Measurements from ENCODE around the gene RBM44. TPM values are rescaled to one million over a fixed set of nuclear protein-coding genes. Genes with fewer than 3 reads are reported as not detected.

RBM44 gene
- total RNA-seq, 1 experiment from 2014 or later, result 0.51 TPM

DNA sequence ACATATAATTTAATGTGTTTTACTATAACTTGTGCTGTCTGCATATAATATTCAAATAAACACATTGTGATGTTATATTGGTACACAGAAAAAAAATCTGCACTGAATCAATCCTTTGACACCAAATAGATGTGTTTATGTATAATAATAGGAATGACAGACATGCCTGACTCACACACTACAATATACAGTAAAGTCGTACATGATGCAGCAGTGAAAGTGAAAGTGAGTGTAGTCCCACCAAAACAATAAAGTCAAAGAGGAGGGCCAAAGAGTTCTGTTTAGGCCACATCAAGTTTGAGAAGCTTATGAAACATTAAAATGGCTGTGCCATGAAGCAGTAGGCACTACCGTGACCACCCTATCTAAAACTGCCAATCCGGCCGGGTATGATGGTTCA lies 8.2 kb upstream of the RBM44 start:
- Histone ChIP-seq H3F3A (ENCODE audit: low read length, unreplicated experiment) (no peaks in the 10 kb centered on the region), H3K9me2 (replicated peaks; ENCODE audit: low read length) (no peaks in the 10 kb centered on the region), H3K9ac (ENCODE audit: low read length) (no peak overlapping the region), H3K27ac (ENCODE audit: low read length) (no peak overlapping the region), H3K36me3 (ENCODE audit: low read depth, low read length) (peaks cover 6% of the 10 kb centered on the region), H3K9me3 (ENCODE audit: low read length) (no peaks in the 10 kb centered on the region), H3K4me3 (ENCODE audit: low read length) (no peak overlapping the region), H3K79me2 (ENCODE audit: low read length) (no peaks in the 10 kb centered on the region), H3K27me3 (ENCODE audit: low read length) (no peaks in the 10 kb centered on the region), H3K4me1 (ENCODE audit: insufficient read depth, low read length) (no peaks in the 10 kb centered on the region), H2AFZ (ENCODE audit: low read length) (no peak overlapping the region), H4K20me1 (ENCODE audit: low read length) (no peaks in the 10 kb centered on the region), H3K4me2 (ENCODE audit: low read length) (no peak overlapping the region)
- intact Hi-C loops (cut with micrococcal nuclease), result no loop called here
- DNase-seq (peak; percentile 17), ATAC-seq (no peak; the same call in 1 of the 2 replicates)
- BruUV-seq (replicated peaks), result no TSS peak
- ChIA-PET CTCF (no interaction called here), POLR2A (ENCODE audit: unreplicated experiment) (no interaction called here)
- TF ChIP-seq EZH2 (IDR thresholded peaks at IDR 0.05; ENCODE audit: low read length, unreplicated experiment), result no peak
- no peak for TF ChIP-seq EZH2phosphoT487 (IDR thresholded peaks at IDR 0.05; ENCODE audit: borderline replicate concordance, low read length)

GRCh38 chr2:237791977-237792727 lies 6.4 kb upstream of the RBM44 start:
- intact Hi-C loops (cut with micrococcal nuclease), result no loop called here
- Histone ChIP-seq H3K27me3 (ENCODE audit: low read length) (no peaks in the 10 kb centered on the region), H3K9ac (ENCODE audit: low read length) (no peak overlapping the region), H3K27ac (ENCODE audit: low read length) (no peak overlapping the region), H3K9me2 (replicated peaks; ENCODE audit: low read length) (no peaks in the 10 kb centered on the region), H3K4me3 (ENCODE audit: low read length) (no peak overlapping the region), H3K4me1 (ENCODE audit: insufficient read depth, low read length) (no peaks in the 10 kb centered on the region), H3K4me2 (ENCODE audit: low read length) (no peak overlapping the region), H3F3A (ENCODE audit: low read length, unreplicated experiment) (no peaks in the 10 kb centered on the region), H3K9me3 (ENCODE audit: low read length) (no peaks in the 10 kb centered on the region), H3K36me3 (ENCODE audit: low read depth, low read length) (no peaks in the 10 kb centered on the region; the same call in 1 of the 2 replicates), H3K79me2 (ENCODE audit: low read length) (no peaks in the 10 kb centered on the region), H2AFZ (ENCODE audit: low read length) (no peak overlapping the region), H4K20me1 (ENCODE audit: low read length) (no peaks in the 10 kb centered on the region)
- TSS peak; percentile 11 for BruUV-seq (replicated peaks)
- DNase-seq (peak; percentile 19), ATAC-seq (0 out of 2 replicates have a peak, but pooled peaks have one; percentile 29)
- TF ChIP-seq EZH2phosphoT487 (IDR thresholded peaks at IDR 0.05; ENCODE audit: borderline replicate concordance, low read length) (no peak), EZH2 (IDR thresholded peaks at IDR 0.05; ENCODE audit: low read length, unreplicated experiment) (no peak), CTCF (conservative IDR thresholded peaks at IDR 0.05; ENCODE audit: low read depth, low read length) (peak; percentile 38)
- ChIA-PET POLR2A (ENCODE audit: unreplicated experiment) (no interaction called here), CTCF (no interaction called here)

DNA sequence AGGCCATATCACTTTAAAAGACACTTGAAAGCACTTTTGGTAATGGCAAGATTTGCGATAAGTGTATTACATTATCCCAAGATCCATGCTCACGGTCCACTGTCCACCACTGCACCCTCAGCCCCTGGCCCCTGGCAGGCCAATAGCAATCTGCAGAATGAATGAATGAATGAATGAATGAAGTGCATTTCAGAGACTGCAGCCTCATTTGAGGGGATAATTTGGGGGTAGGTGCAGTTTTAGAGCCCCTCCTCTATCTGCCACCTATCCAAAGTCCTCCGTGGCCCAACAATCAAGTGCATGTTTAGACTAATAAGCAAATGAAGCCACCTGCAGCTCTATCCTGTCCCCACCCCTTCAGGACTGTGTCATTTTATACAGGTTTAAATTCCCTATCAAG lies 1.3 kb upstream of the RBM44 start:
- POLR2A ChIA-PET (ENCODE audit: unreplicated experiment), result no interaction called here
- H3K9me3 ChIP-seq (ENCODE audit: low read length), result no peaks in the 10 kb centered on the region
- BruUV-seq (replicated peaks), result no TSS peak

More for the DNA sequence above, 1.3 kb upstream of the RBM44 start:
- Histone ChIP-seq H3F3A (ENCODE audit: low read length, unreplicated experiment) (no peaks in the 10 kb centered on the region), H3K36me3 (ENCODE audit: low read depth, low read length) (no peaks in the 10 kb centered on the region), H4K20me1 (ENCODE audit: low read length) (no peaks in the 10 kb centered on the region), H3K9ac (ENCODE audit: low read length) (no peak overlapping the region), H3K79me2 (ENCODE audit: low read length) (no peaks in the 10 kb centered on the region), H3K4me1 (ENCODE audit: insufficient read depth, low read length) (no peaks in the 10 kb centered on the region), H3K27me3 (ENCODE audit: low read length) (no peaks in the 10 kb centered on the region), H3K27ac (ENCODE audit: low read length) (no peak overlapping the region), H3K4me3 (ENCODE audit: low read length) (no peak overlapping the region), H2AFZ (ENCODE audit: low read length) (no peak overlapping the region), H3K4me2 (ENCODE audit: low read length) (no peak overlapping the region), H3K9me2 (replicated peaks; ENCODE audit: low read length) (no peaks in the 10 kb centered on the region)
- intact Hi-C loops (cut with micrococcal nuclease), result no loop called here
- TF ChIP-seq EZH2 (IDR thresholded peaks at IDR 0.05; ENCODE audit: low read length, unreplicated experiment) (no peak), CTCF (conservative IDR thresholded peaks at IDR 0.05; ENCODE audit: low read depth, low read length) (no peak), EZH2phosphoT487 (IDR thresholded peaks at IDR 0.05; ENCODE audit: borderline replicate concordance, low read length) (no peak)
- ATAC-seq (no peak), DNase-seq (no peak)
- CTCF ChIA-PET, result no interaction called here
